Measurements from ENCODE around the gene GPR18. TPM values are rescaled to one million over a fixed set of nuclear protein-coding genes. Genes with fewer than 3 reads are reported as not detected.

The GPR18 gene
- total and polyA plus RNA-seq, 9 of the 15 experiments (the other 6 are each of a cell fraction or from before 2014, with no cell fraction given), result 0.75 TPM; not detected in 8

Small RNAs within 50 kb of the gene (small RNA-seq; reads per million reads assigned to genes)
- not detected for gene RN7SKP9

Other genes starting within 250 kb of the GPR18 start
- gene UBAC2, start 57.5 kb downstream of the GPR18 start, total RNA-seq (2014; rRNA removed), result 28.7 and 29.6 TPM in 2 replicates
- gene UBAC2, start 57.5 kb downstream of the GPR18 start, total RNA-seq (2014; rRNA removed; fragmentation: Illumina TruSeq; extraction: Trizol), result 31.9 and 33.3 TPM in 2 replicates
- gene UBAC2, start 57.5 kb downstream of the GPR18 start, total RNA-seq (2015; rRNA removed; fragmentation: Illumina TruSeq; extraction: Trizol), result 29.0 and 32.3 TPM in 2 replicates
- gene UBAC2, start 57.5 kb downstream of the GPR18 start, total RNA-seq (2021), result 43.5 and 47.2 TPM in 2 replicates
- 65.0 and 84.1 TPM in 2 replicates for gene UBAC2, start 57.5 kb downstream of the GPR18 start, polyA plus RNA-seq (2011; rRNA removed)
- 42.3 and 45.6 TPM in 2 replicates for gene UBAC2, start 57.5 kb downstream of the GPR18 start, polyA plus RNA-seq (2014; fragmentation: Illumina TruSeq; extraction: Trizol)
- 10 to 100 TPM in 1 of 2 experiments, 1 to 10 TPM in 1; 6.0 to 19.0 TPM for gene UBAC2, start 57.5 kb downstream of the GPR18 start, polyA plus RNA-seq (2014; fragmentation: Nextera tagmentation; extraction: Ambion mirVana)
- gene UBAC2, start 57.5 kb downstream of the GPR18 start, polyA plus RNA-seq (2014; rRNA removed), result 41.1 and 45.7 TPM in 2 replicates
- 1.3 and 1.6 TPM in 2 replicates for gene GPR183, start 49.0 kb upstream of the GPR18 start, total RNA-seq (2014; rRNA removed)
- gene GPR183, start 49.0 kb upstream of the GPR18 start, total RNA-seq (2014; rRNA removed; fragmentation: Illumina TruSeq; extraction: Trizol), result 2.9 and 3.5 TPM in 2 replicates
- 9.3 and 10.0 TPM in 2 replicates for gene GPR183, start 49.0 kb upstream of the GPR18 start, total RNA-seq (2015; rRNA removed; fragmentation: Illumina TruSeq; extraction: Trizol)
- gene GPR183, start 49.0 kb upstream of the GPR18 start, total RNA-seq (2021), result 2.3 TPM in 2 replicates
- 2.6 and 9.4 TPM in 2 replicates for gene GPR183, start 49.0 kb upstream of the GPR18 start, polyA plus RNA-seq (2011; rRNA removed)
- gene GPR183, start 49.0 kb upstream of the GPR18 start, polyA plus RNA-seq (2014; fragmentation: Illumina TruSeq; extraction: Trizol), result 3.6 and 3.7 TPM in 2 replicates
- gene GPR183, start 49.0 kb upstream of the GPR18 start, polyA plus RNA-seq (2014; fragmentation: Nextera tagmentation; extraction: Ambion mirVana), result 10 to 100 TPM in 1 of 2 experiments, 1 to 10 TPM in 1; 6.9 to 10.2 TPM
- 1.9 and 2.5 TPM in 2 replicates for gene GPR183, start 49.0 kb upstream of the GPR18 start, polyA plus RNA-seq (2014; rRNA removed)
- gene TM9SF2, start 243.1 kb upstream of the GPR18 start, total RNA-seq (2014; rRNA removed), result 44.0 and 48.2 TPM in 2 replicates
- 83.2 and 93.2 TPM in 2 replicates for gene TM9SF2, start 243.1 kb upstream of the GPR18 start, total RNA-seq (2014; rRNA removed; fragmentation: Illumina TruSeq; extraction: Trizol)
- gene TM9SF2, start 243.1 kb upstream of the GPR18 start, total RNA-seq (2015; rRNA removed; fragmentation: Illumina TruSeq; extraction: Trizol), result 78.7 and 79.0 TPM in 2 replicates
- 55.1 and 56.4 TPM in 2 replicates for gene TM9SF2, start 243.1 kb upstream of the GPR18 start, total RNA-seq (2021)
- 57.0 and 67.4 TPM in 2 replicates for gene TM9SF2, start 243.1 kb upstream of the GPR18 start, polyA plus RNA-seq (2011; rRNA removed)
- gene TM9SF2, start 243.1 kb upstream of the GPR18 start, polyA plus RNA-seq (2014; fragmentation: Illumina TruSeq; extraction: Trizol), result 56.4 and 61.3 TPM in 2 replicates
- 10 to 100 TPM; 23.3 to 32.2 TPM for gene TM9SF2, start 243.1 kb upstream of the GPR18 start, polyA plus RNA-seq (2014; fragmentation: Nextera tagmentation; extraction: Ambion mirVana)
- gene TM9SF2, start 243.1 kb upstream of the GPR18 start, polyA plus RNA-seq (2014; rRNA removed), result 39.0 and 45.0 TPM in 2 replicates